H9 (cell line): ENCODE measurements around the gene MKRN2OS. TPM values are rescaled to one million over a fixed set of nuclear protein-coding genes. Genes with fewer than 3 reads are reported as not detected.

Experiments
- DNase-seq: peaks from one replicate; pipeline ENCODE4 v3.0.0-alpha.2; 2017
- H2AFZ ChIP-seq: one replicate; pipeline ENCODE4 v1.6.1; 2013; ENCODE audit warnings: mild to moderate bottlenecking, low read length, control low read depth, moderate library complexity
- H2AK5ac ChIP-seq: 2 replicates; pipeline ENCODE4 v1.6.1; 2013; ENCODE audit warnings: low read length, control low read depth, mixed read lengths; ENCODE audit not compliant: insufficient read length
- H2BK120ac ChIP-seq: one replicate; pipeline ENCODE4 v1.6.1; 2013; ENCODE audit warnings: low read depth, mild to moderate bottlenecking, low read length, control low read depth, inconsistent platforms; ENCODE audit not compliant: poor library complexity, severe bottlenecking
- H2BK12ac ChIP-seq: 2 replicates; pipeline ENCODE4 v1.6.1; 2013; ENCODE audit warnings: low read length, control low read depth, mixed read lengths, low read depth; ENCODE audit not compliant: insufficient read length
- H2BK15ac ChIP-seq: 2 replicates; pipeline ENCODE4 v1.6.1; 2013; ENCODE audit warnings: low read depth, low read length, control low read depth
- H2BK20ac ChIP-seq: one replicate; pipeline ENCODE4 v1.6.1; 2013; ENCODE audit warnings: low read depth, mild to moderate bottlenecking, low read length, control low read depth, inconsistent platforms; ENCODE audit not compliant: poor library complexity, severe bottlenecking
- H2BK5ac ChIP-seq: 2 replicates; pipeline ENCODE4 v1.6.1; 2013; ENCODE audit warnings: low read length, control low read depth, mixed read lengths; ENCODE audit not compliant: insufficient read length
- H3K14ac ChIP-seq: 2 replicates; pipeline ENCODE4 v1.6.1; 2013; ENCODE audit warnings: low read length, control low read depth; ENCODE audit not compliant: insufficient read depth
- H3K18ac ChIP-seq: 2 replicates; pipeline ENCODE4 v1.6.1; 2013; ENCODE audit warnings: low read depth, mild to moderate bottlenecking, mixed read lengths, low read length, control low read depth; ENCODE audit not compliant: insufficient read length
- H3K23ac ChIP-seq: 2 replicates; pipeline ENCODE4 v1.6.1; 2013; ENCODE audit warnings: low read length, control low read depth, mixed read lengths, low read depth; ENCODE audit not compliant: insufficient read length
- H3K23me2 ChIP-seq: 2 replicates; pipeline ENCODE4 v1.6.1; 2013; ENCODE audit warnings: low read depth, mild to moderate bottlenecking, mixed read lengths, low read length, control low read depth; ENCODE audit not compliant: insufficient read length, poor library complexity, severe bottlenecking
- H3K27ac ChIP-seq: 2 replicates; pipeline ENCODE4 v1.5.1; 2013; ENCODE audit warnings: low read length, control low read depth, mixed read lengths, low read depth; ENCODE audit not compliant: insufficient read length
- H3K27me3 ChIP-seq: 2 replicates; pipeline ENCODE4 v1.6.1; 2013; ENCODE audit warnings: low read length, control low read depth, inconsistent platforms; ENCODE audit not compliant: insufficient read depth
- H3K4ac ChIP-seq: 2 replicates; pipeline ENCODE4 v1.6.1; 2013; ENCODE audit warnings: low read depth, mild to moderate bottlenecking, control low read depth, inconsistent platforms, low read length, moderate library complexity
- H3K4me1 ChIP-seq: 2 replicates; pipeline ENCODE4 v1.6.1; 2013; ENCODE audit warnings: low read length, control low read depth, inconsistent platforms; ENCODE audit not compliant: insufficient read depth
- H3K4me2 ChIP-seq: 2 replicates; pipeline ENCODE4 v1.6.1; 2013; ENCODE audit warnings: low read length, control low read depth, mixed read lengths; ENCODE audit not compliant: insufficient read length, insufficient read depth
- H3K56ac ChIP-seq: 2 replicates; pipeline ENCODE4 v1.6.1; 2013; ENCODE audit warnings: low read depth, mild to moderate bottlenecking, mixed read lengths, low read length, control low read depth; ENCODE audit not compliant: insufficient read length
- H3K79me1 ChIP-seq: 2 replicates; pipeline ENCODE4 v1.6.1; 2013; ENCODE audit warnings: low read depth, mild to moderate bottlenecking, moderate library complexity, low read length, control low read depth, inconsistent platforms; ENCODE audit not compliant: insufficient read depth, poor library complexity, severe bottlenecking
- H3K79me2 ChIP-seq: 2 replicates; pipeline ENCODE4 v1.6.1; 2013; ENCODE audit warnings: low read length, control low read depth, inconsistent platforms; ENCODE audit not compliant: insufficient read depth
- H3K9ac ChIP-seq: 2 replicates; pipeline ENCODE4 v1.6.1; 2013; ENCODE audit warnings: low read length, control low read depth, mixed read lengths; ENCODE audit not compliant: insufficient read length; ENCODE audit errors: extremely low read depth
- H3K9me3 ChIP-seq: one replicate; pipeline ENCODE4 v1.6.1; 2013; ENCODE audit warnings: low read depth, low read length, inconsistent platforms; ENCODE audit not compliant: control insufficient read depth
- H3T11ph ChIP-seq: one replicate; pipeline ENCODE4 v1.6.1; 2013; ENCODE audit warnings: mild to moderate bottlenecking, low read length, control low read depth, inconsistent platforms
- H4K20me1 ChIP-seq: one replicate; pipeline ENCODE4 v1.6.1; 2013; ENCODE audit not compliant: control insufficient read depth, insufficient read length, insufficient read depth
- H4K5ac ChIP-seq: 2 replicates; pipeline ENCODE4 v1.6.1; 2013; ENCODE audit warnings: low read depth, mild to moderate bottlenecking, mixed read lengths, low read length, control low read depth; ENCODE audit not compliant: insufficient read length
- H4K8ac ChIP-seq: replicated peaks from 2 replicates; pipeline ENCODE4 v1.6.1; 2013; ENCODE audit warnings: low read length, control low read depth, mixed read lengths, low read depth; ENCODE audit not compliant: insufficient read length
- H4K91ac ChIP-seq: 2 replicates; pipeline ENCODE4 v1.6.1; 2013; ENCODE audit warnings: low read depth, mild to moderate bottlenecking, moderate library complexity, mixed read lengths, low read length, control low read depth; ENCODE audit not compliant: insufficient read length
- H3K27ac Mint-ChIP-seq, 3 experiments: 2 replicates in 2 of 3; 3 replicates in 1 of 3; pipeline ENCODE4 v1.8.0; 2020 to 2021; ENCODE audit warnings: mixed read lengths in 3 of 3, mild to moderate bottlenecking in 1 of 3, moderate library complexity in 1 of 3
- H3K27me3 Mint-ChIP-seq: 2 replicates; pipeline ENCODE4 v1.8.0; 2021; ENCODE audit warnings: low read depth, mild to moderate bottlenecking, moderate library complexity, mixed read lengths
- H3K36me3 Mint-ChIP-seq, 3 experiments: 2 replicates in 2 of 3; 3 replicates in 1 of 3; pipeline ENCODE4 v1.8.0; 2020 to 2021; ENCODE audit warnings: low read depth in 3 of 3, mixed read lengths in 3 of 3; ENCODE audit not compliant: insufficient read depth in 1 of 3
- H3K4me1 Mint-ChIP-seq, 2 experiments: 2 replicates each; pipeline ENCODE4 v1.8.0; 2020; ENCODE audit warnings: mixed read lengths in 2 of 2
- H3K4me3 Mint-ChIP-seq, 2 experiments: 2 replicates in 1 of 2; 3 replicates in 1 of 2; pipeline ENCODE4 v1.8.0; 2020 to 2021; ENCODE audit warnings: mild to moderate bottlenecking in 2 of 2, mixed read lengths in 2 of 2, moderate library complexity in 1 of 2
- H3K9me3 Mint-ChIP-seq, 2 experiments: 2 replicates in 1 of 2; 3 replicates in 1 of 2; pipeline ENCODE4 v1.8.0; 2020; ENCODE audit warnings: mild to moderate bottlenecking in 2 of 2, mixed read lengths in 2 of 2, moderate library complexity in 1 of 2
- CTCF ChIP-seq: fragments of 200-600 bp; sonication (generic); conservative IDR thresholded peaks from 3 replicates; pipeline ENCODE4 v1.8.0; 2021; ENCODE audit warnings: antibody characterized with exemption, mild to moderate bottlenecking
- WGBS: extraction: QIAGEN DNeasy Blood & Tissue Kit; methylation state at CpG from one replicate; pipeline ENCODE4 v1.1.7; 2013; ENCODE audit warnings: missing lambda C conversion rate, low lambda C conversion rate, mixed read lengths; ENCODE audit not compliant: insufficient read length; ENCODE audit errors: extremely low coverage; 5-methylcytosine and 5-hydroxymethylcytosine counted together
- total RNA-seq: library from RNA; stranded (reverse); gene quantifications from 2 replicates; pipeline ENCODE4 v1.2.1, GENCODE V29; 2021

Gene MKRN2OS
- total RNA-seq, 1 experiment from 2014 or later: 0.44 TPM

GRCh38 chr3:12586403-12586802 lies 41.1 kb upstream of the MKRN2OS start:
- H3K9me3 ChIP-seq: no peaks in the 10 kb centered on the region
- H2BK12ac ChIP-seq: no peak overlapping the region
- no peaks in the 10 kb centered on the region for H4K20me1 ChIP-seq
- H2BK120ac ChIP-seq: no peak overlapping the region
- no peak overlapping the region for H3K18ac ChIP-seq
- H3K4ac ChIP-seq: no peak overlapping the region
- H2BK5ac ChIP-seq: no peak overlapping the region
- H3K27me3 ChIP-seq: no peaks in the 10 kb centered on the region
- H3K23me2 ChIP-seq: no peaks in the 10 kb centered on the region
- H3T11ph ChIP-seq: no peak overlapping the region
- Mint-ChIP-seq H3K27ac (no peak overlapping the region), H3K4me3 (no peak overlapping the region), H3K4me1 (peaks cover 0 to 4% of the 10 kb centered on the region in 2 experiments; a peak in 1 of 4 replicates), H3K27me3 (no peaks in the 10 kb centered on the region), H3K9me3 (no peaks in the 10 kb centered on the region), H3K36me3 (peaks cover 33 to 80% (median 70%) of the 10 kb centered on the region in 3 experiments)
- no peak overlapping the region for H3K4me2 ChIP-seq
- H3K4me1 ChIP-seq: no peaks in the 10 kb centered on the region
- H3K79me1 ChIP-seq: no peaks in the 10 kb centered on the region
- no peak overlapping the region for H3K23ac ChIP-seq
- H4K8ac ChIP-seq: no peak overlapping the region
- no peak overlapping the region for H3K9ac ChIP-seq
- no CpG with 5 or more reads among the region's 3 CpGs for WGBS
- H4K5ac ChIP-seq: no peak overlapping the region
- no peak for TF ChIP-seq CTCF
- no peak overlapping the region for H2AK5ac ChIP-seq
- no peak overlapping the region for H3K14ac ChIP-seq
- no peak overlapping the region for H4K91ac ChIP-seq
- DNase-seq: no peak
- no peak overlapping the region for H2BK15ac ChIP-seq
- no peak overlapping the region for H2BK20ac ChIP-seq
- H3K79me2 ChIP-seq: no peaks in the 10 kb centered on the region
- no peak overlapping the region for H3K56ac ChIP-seq
- H2AFZ ChIP-seq: no peak overlapping the region
- no peak overlapping the region for H3K27ac ChIP-seq
